Left lung (tissue), 10 donors: ENCODE data around the gene ZCCHC24. TPM values are rescaled to one million over a fixed set of nuclear protein-coding genes. Genes with fewer than 3 reads are reported as not detected.

Experiments
- ATAC-seq: fragments of 200-7000 bp; cut with Tn5 transposase; one replicate; pipeline ENCODE4 v1.9.1; 2020; ENCODE audit warnings: moderate library complexity
- DNase-seq, 4 donors: peaks; one replicate each; pipeline ENCODE4 v3.0.0-alpha.2; 2013 to 2020
- H3K27ac ChIP-seq, 2 donors: fragments of 200-600 bp; sonication (generic) in 1 of 2; one replicate each; pipeline versions ENCODE4 v1.5.0 to v1.8.0; 2020 to 2021
- H3K27me3 ChIP-seq, 2 donors: fragments of 200-600 bp; sonication (generic) in 1 of 2; one replicate each; pipeline versions ENCODE4 v1.5.0 to v1.8.0; 2020 to 2021
- H3K36me3 ChIP-seq, 2 donors: fragments of 200-600 bp; sonication (generic) in 1 of 2; one replicate each; pipeline versions ENCODE4 v1.5.0 to v1.8.0; 2020 to 2021
- H3K4me1 ChIP-seq, 2 donors: fragments of 200-600 bp; one replicate each; pipeline ENCODE4 v1.8.0; 2021
- H3K4me3 ChIP-seq, 2 donors: fragments of 200-600 bp; sonication (generic) in 1 of 2; one replicate each; pipeline versions ENCODE4 v1.5.0 to v1.8.0; 2020 to 2021; ENCODE audit warnings: mild to moderate bottlenecking in 1 of 2
- H3K9me3 ChIP-seq, 2 donors: fragments of 200-600 bp; sonication (generic) in 1 of 2; one replicate each; pipeline versions ENCODE4 v1.5.0 to v1.8.0; 2020 to 2021
- CTCF ChIP-seq, 2 donors: fragments of 200-600 bp; sonication (generic) in 1 of 2; IDR thresholded peaks; one replicate each; pipeline versions ENCODE4 v1.5.0 to v1.8.0; 2021; ENCODE audit warnings: antibody characterized with exemption in 2 of 2
- intact Hi-C, 2 donors: fragments of 100-400 bp; cut with DNase I; formaldehyde crosslinking; loops; one replicate each; pipeline versions ENCODE4 v1.11.2 to v1.14.2; 2022
- polyA plus RNA-seq, 6 donors: library from polyadenylated mRNA; unstranded; fragments of 120-200 nt; gene quantifications; one replicate each; pipeline ENCODE4 v1.2.1, GENCODE V29; 2013; ENCODE audit not compliant: insufficient read length in 6 of 6
- total RNA-seq, 2 donors: library from RNA; stranded (reverse); fragmentation: NEBNext Ultra II Directional; extraction: Animal tissue kit (Norgen Biotek cat#: 25700); gene quantifications; one replicate each; pipeline ENCODE4 v1.2.1, GENCODE V29; 2021
- donor health status: DM: no; HTN: yes; CAD: no.
- donor health status: DM: no; HTN: no; CAD: no.

Gene ZCCHC24
- total and polyA plus RNA-seq, 8 donors, result 28.9 to 48.3 (median 37.1) TPM

GRCh38 chr10:79336739-79337138 is 108.7 kb downstream of the ZCCHC24 start:
- no peaks in the 10 kb centered on the region for H3K36me3 ChIP-seq
- DNase-seq (no peak), ATAC-seq (no peak)
- H3K27ac ChIP-seq, result no peak overlapping the region
- H3K4me1 ChIP-seq, result peaks cover 0 to 3% of the 10 kb centered on the region in 2 donors
- H3K9me3 ChIP-seq, result no peaks in the 10 kb centered on the region
- intact Hi-C loops, result no loop called here
- H3K4me3 ChIP-seq, result no peak overlapping the region
- no peaks in the 10 kb centered on the region for H3K27me3 ChIP-seq
- TF ChIP-seq CTCF (IDR thresholded peaks at IDR 0.05), result no peak

- intact Hi-C loops, result no loop called here
- Histone ChIP-seq H3K27ac (no peak overlapping the region), H3K9me3 (no peaks in the 10 kb centered on the region), H3K36me3 (no peaks in the 10 kb centered on the region), H3K4me1 (peaks cover 0 to 8% of the 10 kb centered on the region in 2 donors), H3K4me3 (no peak overlapping the region), H3K27me3 (no peaks in the 10 kb centered on the region)
- no peak for ATAC-seq
- TF ChIP-seq CTCF (IDR thresholded peaks at IDR 0.05), result no peak
- DNase-seq, result no peak
Observed at GRCh38 chr10:79336276-79336675, 109.1 kb downstream of the ZCCHC24 start.

- Histone ChIP-seq H3K4me3 (no peak overlapping the region), H3K27ac (no peak overlapping the region), H3K27me3 (no peaks in the 10 kb centered on the region), H3K9me3 (no peaks in the 10 kb centered on the region), H3K4me1 (peaks cover 0 to 12% of the 10 kb centered on the region in 2 donors), H3K36me3 (no peaks in the 10 kb centered on the region)
- no peak for TF ChIP-seq CTCF (IDR thresholded peaks at IDR 0.05)
- DNase-seq, result no peak
- intact Hi-C loops, result no loop called here
- no peak for ATAC-seq
Observed at GRCh38 chr10:79335470-79336235, 109.8 kb downstream of the ZCCHC24 start.

GRCh38 chr10:79335094-79335469 is 110.3 kb downstream of the ZCCHC24 start:
- no peak for TF ChIP-seq CTCF (IDR thresholded peaks at IDR 0.05)
- H3K4me1 ChIP-seq, result peaks cover 0 to 12% of the 10 kb centered on the region in 2 donors
- H3K9me3 ChIP-seq, result no peaks in the 10 kb centered on the region
- H3K27ac ChIP-seq, result no peak overlapping the region
- H3K27me3 ChIP-seq, result no peaks in the 10 kb centered on the region
- ATAC-seq (no peak), DNase-seq (no peak)
- H3K4me3 ChIP-seq, result no peak overlapping the region
- no peaks in the 10 kb centered on the region for H3K36me3 ChIP-seq
- intact Hi-C loops, result no loop called here

- intact Hi-C loops, result no loop called here
- no peaks in the 10 kb centered on the region for H3K36me3 ChIP-seq
- H3K27me3 ChIP-seq, result no peaks in the 10 kb centered on the region
- H3K27ac ChIP-seq, result no peak overlapping the region
- DNase-seq, result no peak
- H3K4me3 ChIP-seq, result no peak overlapping the region
- H3K4me1 ChIP-seq, result peaks cover 0 to 12% of the 10 kb centered on the region in 2 donors
- no peak for ATAC-seq
- H3K9me3 ChIP-seq, result no peaks in the 10 kb centered on the region
- no peak for TF ChIP-seq CTCF (IDR thresholded peaks at IDR 0.05)
Observed at GRCh38 chr10:79334573-79334972, 110.9 kb downstream of the ZCCHC24 start.
